Measurements from ENCODE around the gene CPN2. TPM values are rescaled to one million over a fixed set of nuclear protein-coding genes. Genes with fewer than 3 reads are reported as not detected.

Gene CPN2
- total and polyA plus RNA-seq, 2 experiments from 2014 or later: 0.10 to 0.14 TPM

- peak; percentile 28 for DNase-seq (ENCODE audit: low spot score)
- Mint-ChIP-seq H3K27me3 (ENCODE audit: insufficient read depth, low read depth, poor library complexity) (peaks cover 10% of the 10 kb centered on the region), H3K9me3 (no peaks in the 10 kb centered on the region), H3K36me3 (ENCODE audit: low read depth) (no peaks in the 10 kb centered on the region), H3K27ac (no peak overlapping the region), H3K4me3 (no peak overlapping the region), H3K4me1 (peaks cover 42% of the 10 kb centered on the region)
- no peak for TF ChIP-seq CREB1 (CRISPR knock-in tag; IDR thresholded peaks at IDR 0.05; ENCODE audit: low read depth)
- no peak for TF ChIP-seq ZNF114 (CRISPR knock-in tag; IDR thresholded peaks at IDR 0.05)
- no peak for TF ChIP-seq CTCF (conservative IDR thresholded peaks at IDR 0.05; ENCODE audit: low read depth in 2 of 2)
- no peak for TF ChIP-seq ETS1 (IDR thresholded peaks at IDR 0.05)
- no peak for TF ChIP-seq ZNF331 (CRISPR knock-in tag; IDR thresholded peaks at IDR 0.05; ENCODE audit: low read depth)
- no peak for TF ChIP-seq STAT1 (IDR thresholded peaks at IDR 0.05; ENCODE audit: unreplicated experiment)
- TF ChIP-seq EZH2phosphoT487 (IDR thresholded peaks at IDR 0.05; ENCODE audit: unreplicated experiment): no peak
- TF ChIP-seq REST (IDR thresholded peaks at IDR 0.05; ENCODE audit: unreplicated experiment): no peak
- peak overlapping the region; percentile 25; the same call in 1 of the 2 replicates for H2AFZ ChIP-seq
- no peak overlapping the region for H3K4me2 ChIP-seq
- H3K27me3 ChIP-seq (ENCODE audit: insufficient read depth): no peaks in the 10 kb centered on the region
- H3K4me3 ChIP-seq: no peak overlapping the region
- peaks cover 31% of the 10 kb centered on the region for H3K4me1 ChIP-seq (ENCODE audit: insufficient read depth)
- H3F3A ChIP-seq (replicated peaks; ENCODE audit: low read depth): 0 out of 2 replicates have a peak, but pooled peaks cover 2% of the 10 kb centered on the region
- H3K79me2 ChIP-seq (replicated peaks; ENCODE audit: insufficient read depth): no peaks in the 10 kb centered on the region
- no peaks in the 10 kb centered on the region for H3K36me3 ChIP-seq (ENCODE audit: insufficient read depth)
- H3K9me2 ChIP-seq (ENCODE audit: insufficient read depth): no peaks in the 10 kb centered on the region
- H3K27ac ChIP-seq (ENCODE audit: low read depth): no peak overlapping the region
- H4K20me1 ChIP-seq (replicated peaks; ENCODE audit: insufficient read depth): no peaks in the 10 kb centered on the region
- peak; percentile 22 for ATAC-seq
Observed at GRCh38 chr3:194305356-194306108, 45.6 kb downstream of the CPN2 start.

All from GM23338 (cell line).